CD4-positive, alpha-beta T cell treated with Interleukin-15 for 1 hour (primary cell): ENCODE results near the gene RNPS1.

Source experiments
- DNase-seq: peaks from one replicate; pipeline ENCODE4 v3.0.0-alpha.2; 2020

RNPS1 gene

DNA sequence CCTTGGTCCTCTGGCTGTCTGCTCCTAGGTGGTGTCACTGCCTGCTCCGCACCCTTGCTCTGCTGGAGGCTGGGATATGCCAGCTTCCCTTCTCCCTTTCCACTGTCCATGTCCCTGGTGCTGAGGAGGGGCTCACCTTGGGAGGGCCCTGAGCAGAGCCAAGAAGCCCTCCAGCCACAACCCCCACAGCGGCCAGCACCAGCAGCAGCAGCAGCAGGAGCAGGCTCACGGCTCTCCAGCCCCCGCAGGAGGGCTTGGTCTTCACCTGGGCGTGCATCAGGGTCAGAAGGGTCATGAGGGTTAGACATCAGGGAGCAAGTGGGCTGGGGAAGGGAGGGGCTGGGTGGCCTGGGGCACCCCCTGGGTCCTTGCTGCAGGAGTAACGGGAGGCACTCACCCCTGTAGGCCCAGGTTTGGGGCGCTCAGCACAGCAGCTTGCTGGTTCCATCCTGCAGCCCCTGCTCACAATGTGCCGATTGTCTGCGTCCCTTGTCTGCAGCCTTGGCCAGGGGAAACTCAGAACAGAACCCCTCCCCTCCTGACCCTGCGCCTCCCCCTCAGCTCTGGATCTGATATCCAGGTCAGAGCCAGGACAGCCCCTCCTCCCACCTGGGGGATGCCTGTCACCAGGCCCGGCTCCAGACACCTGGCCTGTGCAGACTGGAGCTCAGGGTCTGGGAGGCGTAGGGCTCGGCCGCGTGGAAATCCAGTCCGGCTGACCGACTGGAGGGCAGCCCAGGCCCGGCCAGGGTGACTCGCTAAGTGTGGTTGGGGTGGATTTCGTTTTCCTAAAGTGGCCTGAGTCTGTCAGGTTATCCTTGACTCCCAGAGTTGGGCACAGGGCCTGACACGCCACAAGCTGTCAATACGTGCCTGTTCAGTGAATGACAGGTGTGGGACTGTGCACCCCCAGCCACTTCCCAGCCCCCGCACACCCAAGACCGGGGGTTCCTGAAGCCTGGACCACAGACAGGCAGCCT, 57.2 kb downstream of the RNPS1 start, which contains the start of gene BRICD5:
Gene BRICD5 (minus strand): TSS at position 478 of the 980 bp plus-strand sequence. CDS start 30 bp downstream, at position 448.
- no peak for DNase-seq

DNA sequence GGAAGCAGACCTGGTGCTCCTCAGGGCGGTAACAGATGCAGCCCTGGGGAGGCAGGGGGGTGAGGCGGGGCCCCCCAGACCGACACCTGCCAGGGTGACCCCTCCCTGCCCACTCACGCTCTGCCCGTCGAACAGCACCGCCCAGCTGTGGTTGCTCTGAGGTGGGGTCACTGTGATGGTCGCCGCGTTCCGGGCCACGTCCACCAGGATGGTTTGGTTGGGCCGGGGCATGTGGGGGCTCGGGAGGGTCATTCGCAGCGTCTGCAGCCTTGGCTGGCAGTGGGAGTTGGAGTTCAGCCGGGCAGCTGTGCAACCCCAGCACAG, 58.0 kb downstream of the RNPS1 start:
- no peak for DNase-seq

DNA sequence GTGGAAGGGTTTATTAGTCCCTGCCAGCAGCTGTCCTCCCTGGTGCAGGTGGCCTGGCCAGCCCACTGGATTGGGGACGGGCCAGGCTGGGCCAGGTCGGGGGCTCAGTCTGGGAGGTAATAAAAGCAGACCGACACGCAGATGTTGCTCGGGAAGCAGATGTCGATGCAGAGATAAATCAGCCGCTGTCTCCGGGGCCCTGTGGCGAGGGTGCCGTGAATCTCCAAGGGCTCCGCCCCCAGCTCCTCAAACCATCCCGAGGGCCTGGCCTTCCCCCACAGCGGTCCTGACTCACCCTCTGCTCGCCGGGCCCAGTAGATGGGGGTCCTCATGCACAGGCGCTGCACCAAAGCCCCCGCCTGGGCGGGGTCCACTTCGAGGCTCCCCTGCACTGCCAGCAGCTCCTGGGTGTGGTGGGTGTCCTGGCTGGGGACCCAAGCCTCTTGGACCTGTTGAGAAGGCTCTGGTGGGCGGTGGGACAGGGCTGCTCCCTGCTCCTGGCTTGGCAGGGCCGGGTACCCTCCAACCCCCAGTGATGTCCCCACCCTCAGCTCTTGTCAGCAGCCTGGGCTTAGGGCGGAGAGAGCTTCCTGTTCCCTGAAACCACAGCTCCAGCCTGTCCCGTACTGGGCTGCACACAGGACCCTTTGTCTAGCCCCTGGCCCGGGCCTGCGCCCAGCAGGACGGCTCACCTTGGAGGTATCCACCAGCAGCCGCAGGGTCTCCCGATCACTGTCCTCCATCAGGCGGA, 58.5 kb downstream of the RNPS1 start:
- no peak for DNase-seq

DNA sequence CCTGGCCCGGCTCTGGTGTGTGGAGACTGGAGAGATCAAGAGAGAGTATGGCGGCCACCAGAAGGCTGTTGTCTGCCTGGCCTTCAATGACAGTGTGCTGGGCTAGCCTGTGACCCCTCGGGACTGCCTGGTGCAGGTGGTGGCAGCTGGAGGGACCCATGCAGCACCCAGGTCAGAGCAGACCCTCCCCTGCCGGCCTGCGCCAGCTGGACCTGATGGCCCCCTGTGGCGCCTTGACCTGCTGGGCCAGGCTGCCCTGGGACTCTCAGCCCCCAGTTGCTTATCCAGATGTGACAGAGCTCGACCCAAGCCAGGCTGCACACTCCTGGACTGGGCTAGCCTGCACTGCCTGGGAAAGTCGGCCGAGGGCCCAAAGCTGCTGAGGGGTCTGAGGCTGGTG, 59.2 kb downstream of the RNPS1 start:
- no peak for DNase-seq

DNA sequence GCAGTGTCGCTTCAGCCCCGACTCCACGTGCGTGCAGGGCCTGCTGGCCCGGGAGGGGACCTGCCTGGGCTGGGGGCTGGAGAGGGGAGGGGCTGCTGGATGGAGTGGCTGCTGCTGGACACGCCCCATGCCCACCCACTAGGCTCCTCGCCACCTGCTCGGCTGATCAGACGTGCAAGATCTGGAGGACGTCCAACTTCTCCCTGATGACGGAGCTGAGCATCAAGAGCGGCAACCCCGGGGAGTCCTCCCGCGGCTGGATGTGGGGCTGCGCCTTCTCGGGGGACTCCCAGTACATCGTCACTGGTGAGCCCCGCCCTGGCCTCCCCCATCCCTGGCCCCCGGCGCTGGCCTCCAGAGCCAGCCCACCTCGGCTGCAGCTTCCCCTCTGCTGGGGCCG, 59.6 kb downstream of the RNPS1 start:
- DNase-seq, result no peak

DNA sequence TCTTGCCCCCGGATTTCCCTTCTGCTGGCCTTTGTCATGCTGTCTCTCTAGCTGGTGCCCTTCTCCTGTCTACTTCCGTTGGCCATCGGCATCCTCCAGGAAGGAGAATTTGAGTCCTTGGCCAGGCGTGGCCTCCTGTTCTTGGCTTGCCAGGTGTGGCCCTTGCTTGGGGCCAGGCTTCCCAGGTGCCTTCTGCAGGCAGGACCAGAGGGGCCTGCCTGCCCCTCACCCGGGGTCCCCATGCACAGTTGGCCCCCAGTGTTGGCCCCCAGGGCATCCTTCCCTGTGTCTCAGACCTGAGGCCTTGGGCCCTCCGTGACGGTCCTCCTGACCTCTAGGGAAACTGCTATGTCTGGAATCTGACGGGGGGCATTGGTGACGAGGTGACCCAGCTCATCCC, 60.1 kb downstream of the RNPS1 start:
- DNase-seq, result no peak

DNA sequence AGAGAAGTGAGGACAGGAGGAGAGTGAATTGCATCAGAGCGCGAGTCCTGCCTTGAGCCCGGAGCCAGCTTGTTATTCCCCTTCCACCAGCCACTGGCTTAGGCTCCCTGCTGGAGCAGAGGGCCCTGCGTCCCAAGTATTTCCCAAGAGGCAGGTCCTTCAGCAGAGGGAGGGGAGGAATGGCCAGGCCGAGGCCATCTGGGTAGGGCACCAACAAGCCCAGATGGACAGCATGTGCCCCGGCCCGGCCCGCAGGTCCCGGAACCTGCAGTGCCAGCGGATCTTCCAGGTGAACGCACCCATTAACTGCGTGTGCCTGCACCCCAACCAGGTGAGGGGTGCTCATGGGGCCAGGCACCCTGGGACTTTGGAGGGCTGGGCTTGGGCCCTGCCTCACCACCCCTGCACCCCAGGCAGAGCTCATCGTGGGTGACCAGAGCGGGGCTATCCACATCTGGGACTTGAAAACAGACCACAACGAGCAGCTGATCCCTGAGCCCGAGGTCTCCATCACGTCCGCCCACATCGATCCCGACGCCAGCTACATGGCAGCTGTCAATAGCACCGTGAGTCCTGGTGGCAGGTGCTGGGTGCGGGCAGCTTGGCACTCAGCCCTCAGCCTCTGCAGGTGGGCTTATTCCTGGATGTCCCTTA, 61.0 kb downstream of the RNPS1 start:
- DNase-seq, result no peak

DNA sequence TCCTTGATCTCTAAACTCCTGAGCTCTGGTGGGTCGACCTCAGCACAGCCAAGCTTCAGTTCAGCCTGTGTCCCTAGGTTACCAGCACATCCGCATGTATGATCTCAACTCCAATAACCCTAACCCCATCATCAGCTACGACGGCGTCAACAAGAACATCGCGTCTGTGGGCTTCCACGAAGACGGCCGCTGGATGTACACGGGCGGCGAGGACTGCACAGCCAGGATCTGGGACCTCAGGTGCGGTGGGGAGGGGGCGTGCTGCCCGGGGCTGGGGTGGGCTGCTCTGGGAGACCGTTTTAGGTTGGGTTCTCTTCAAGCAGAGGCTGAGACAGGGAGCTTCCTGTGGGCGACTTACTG, 61.5 kb downstream of the RNPS1 start:
- DNase-seq, result no peak

DNA sequence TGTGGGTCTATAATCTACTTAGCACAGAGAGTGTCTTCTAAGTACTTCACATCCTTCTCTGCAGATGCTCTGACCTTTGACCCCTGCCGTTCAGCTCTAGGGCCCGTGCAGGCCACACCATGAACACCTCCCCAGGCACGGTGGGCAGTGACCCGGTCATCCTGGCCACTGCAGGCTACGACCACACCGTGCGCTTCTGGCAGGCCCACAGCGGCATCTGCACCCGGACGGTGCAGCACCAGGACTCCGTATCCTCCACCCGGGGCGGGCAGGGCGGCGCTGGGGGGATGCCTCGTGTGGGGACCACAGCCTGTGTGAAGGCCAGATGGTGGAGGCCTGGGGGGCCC, 62.0 kb downstream of the RNPS1 start:
- no peak for DNase-seq

DNA sequence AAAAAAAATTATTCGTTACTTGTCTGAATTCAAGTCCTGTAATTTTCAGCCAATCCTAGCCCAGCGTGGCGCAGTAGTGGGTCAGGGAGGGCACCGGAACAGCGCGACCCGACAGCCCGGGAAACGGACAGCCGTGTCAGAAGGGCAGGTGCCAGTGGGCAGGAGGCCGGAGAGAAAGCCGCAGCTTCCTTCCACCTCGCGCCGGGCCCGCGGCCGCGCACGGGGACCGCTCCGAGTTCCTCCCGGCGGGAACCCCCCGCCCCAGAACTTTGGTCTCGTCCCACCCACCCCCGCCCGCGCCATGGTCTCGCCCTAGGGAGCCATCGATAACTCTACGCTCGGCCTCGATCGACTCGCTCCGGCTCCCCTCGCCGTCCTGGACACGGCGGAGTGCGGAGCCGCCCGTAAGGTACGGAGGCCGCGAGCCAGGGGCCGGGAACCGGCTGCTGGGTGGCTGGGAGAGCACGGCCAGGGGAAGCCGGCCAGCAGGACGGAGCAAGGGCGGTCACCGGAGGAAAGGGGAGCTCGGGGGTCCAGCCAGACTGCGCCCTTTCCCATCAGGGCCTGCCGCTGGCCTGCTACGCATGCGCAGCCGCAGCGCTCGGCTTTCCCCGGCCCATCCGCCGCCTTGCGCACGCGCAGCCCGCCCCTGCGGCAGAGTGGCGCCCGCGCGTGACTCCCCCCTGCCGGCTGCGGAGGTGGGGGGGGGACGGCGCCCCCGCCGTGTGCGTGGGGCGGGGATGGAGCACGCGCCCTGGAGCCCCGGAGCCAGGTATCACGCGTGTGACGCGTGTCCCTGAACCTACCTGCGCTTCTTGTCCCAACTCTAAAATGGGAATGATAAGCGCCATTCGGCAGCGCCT, 62.6 kb downstream of the RNPS1 start, which contains the start of gene MLST8:
Gene MLST8 (plus strand): TSS at position 351 of the 863 bp plus-strand sequence. CDS start 632 bp downstream, outside the sequence.
- DNase-seq, result peak; percentile 91

DNA sequence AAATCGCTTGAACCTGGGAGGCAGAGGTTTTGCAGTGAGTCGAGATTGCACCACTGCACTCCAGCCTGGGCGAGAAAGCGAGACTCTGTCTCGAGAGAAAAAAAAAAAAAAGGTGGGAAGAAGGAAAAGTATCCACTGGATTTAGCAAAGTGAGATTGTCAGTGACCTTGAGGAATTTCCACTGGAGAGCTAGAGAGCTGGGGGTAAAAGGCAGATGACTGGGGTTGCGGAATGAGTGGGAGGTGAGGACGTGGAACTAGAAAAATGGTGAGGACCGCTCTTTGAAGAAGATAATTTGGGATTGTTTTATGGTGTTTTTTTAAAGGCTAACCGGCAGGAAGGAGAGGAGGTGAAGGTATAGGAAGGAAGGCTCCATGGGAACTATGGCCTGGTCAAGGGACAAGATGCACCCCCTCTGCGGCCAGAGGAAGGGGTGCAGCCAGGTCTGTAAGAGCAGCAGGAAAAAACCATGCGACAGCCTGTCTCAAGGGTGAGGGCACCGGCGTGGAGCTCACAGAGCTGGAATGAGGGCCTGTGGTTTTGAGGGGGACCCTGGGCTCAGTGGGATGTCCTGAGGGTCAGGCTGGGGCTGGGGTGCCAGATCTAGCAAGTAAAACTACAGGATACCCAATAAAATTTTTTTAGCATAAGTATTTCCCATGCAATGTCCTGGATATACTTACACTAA, 63.4 kb downstream of the RNPS1 start:
- DNase-seq, result no peak
